Mammary epithelial cell (primary cell): ENCODE results near the gene PEX5L.

Experiments used
- EZH2 ChIP-seq: IDR thresholded peaks from 2 replicates; pipeline ENCODE4 v1.6.1; 2012; ENCODE audit warnings: low read length, inconsistent platforms, borderline replicate concordance
- TF ChIP-seq, protein P1 (sequence below), 2 donors: IDR thresholded peaks in 1 of 2; conservative IDR thresholded peaks in 1 of 2; 2 replicates each; pipeline ENCODE4 v1.5.1; 2011 to 2012; ENCODE audit warnings: inconsistent platforms in 2 of 2, low read length in 2 of 2, mild to moderate bottlenecking in 2 of 2, control low read depth in 1 of 2, low read depth in 1 of 2; ENCODE audit not compliant: insufficient read depth in 1 of 2; ENCODE audit errors: extremely low read depth in 1 of 2

GRCh38 chr3:179927191-179927590, 109.5 kb downstream of the PEX5L start:
- TF ChIP-seq, protein P1, sequence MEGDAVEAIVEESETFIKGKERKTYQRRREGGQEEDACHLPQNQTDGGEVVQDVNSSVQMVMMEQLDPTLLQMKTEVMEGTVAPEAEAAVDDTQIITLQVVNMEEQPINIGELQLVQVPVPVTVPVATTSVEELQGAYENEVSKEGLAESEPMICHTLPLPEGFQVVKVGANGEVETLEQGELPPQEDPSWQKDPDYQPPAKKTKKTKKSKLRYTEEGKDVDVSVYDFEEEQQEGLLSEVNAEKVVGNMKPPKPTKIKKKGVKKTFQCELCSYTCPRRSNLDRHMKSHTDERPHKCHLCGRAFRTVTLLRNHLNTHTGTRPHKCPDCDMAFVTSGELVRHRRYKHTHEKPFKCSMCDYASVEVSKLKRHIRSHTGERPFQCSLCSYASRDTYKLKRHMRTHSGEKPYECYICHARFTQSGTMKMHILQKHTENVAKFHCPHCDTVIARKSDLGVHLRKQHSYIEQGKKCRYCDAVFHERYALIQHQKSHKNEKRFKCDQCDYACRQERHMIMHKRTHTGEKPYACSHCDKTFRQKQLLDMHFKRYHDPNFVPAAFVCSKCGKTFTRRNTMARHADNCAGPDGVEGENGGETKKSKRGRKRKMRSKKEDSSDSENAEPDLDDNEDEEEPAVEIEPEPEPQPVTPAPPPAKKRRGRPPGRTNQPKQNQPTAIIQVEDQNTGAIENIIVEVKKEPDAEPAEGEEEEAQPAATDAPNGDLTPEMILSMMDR (conservative IDR thresholded peaks at IDR 0.05 in 1 of 2, IDR thresholded peaks at IDR 0.05 in 1 of 2; ENCODE audit: extremely low read depth in 1 of 2, insufficient read depth in 1 of 2, low read depth in 1 of 2, low read length in 2 of 2): no peak
- no peak for TF ChIP-seq EZH2
